Measurements from ENCODE around the gene SLC17A5. TPM values are rescaled to one million over a fixed set of nuclear protein-coding genes. Genes with fewer than 3 reads are reported as not detected.

The SLC17A5 gene
- total and polyA plus RNA-seq, 2 donors (not counting 3 experiments of a cell fraction or from before 2014, with no cell fraction given), result 15.2 to 18.7 TPM

DNA sequence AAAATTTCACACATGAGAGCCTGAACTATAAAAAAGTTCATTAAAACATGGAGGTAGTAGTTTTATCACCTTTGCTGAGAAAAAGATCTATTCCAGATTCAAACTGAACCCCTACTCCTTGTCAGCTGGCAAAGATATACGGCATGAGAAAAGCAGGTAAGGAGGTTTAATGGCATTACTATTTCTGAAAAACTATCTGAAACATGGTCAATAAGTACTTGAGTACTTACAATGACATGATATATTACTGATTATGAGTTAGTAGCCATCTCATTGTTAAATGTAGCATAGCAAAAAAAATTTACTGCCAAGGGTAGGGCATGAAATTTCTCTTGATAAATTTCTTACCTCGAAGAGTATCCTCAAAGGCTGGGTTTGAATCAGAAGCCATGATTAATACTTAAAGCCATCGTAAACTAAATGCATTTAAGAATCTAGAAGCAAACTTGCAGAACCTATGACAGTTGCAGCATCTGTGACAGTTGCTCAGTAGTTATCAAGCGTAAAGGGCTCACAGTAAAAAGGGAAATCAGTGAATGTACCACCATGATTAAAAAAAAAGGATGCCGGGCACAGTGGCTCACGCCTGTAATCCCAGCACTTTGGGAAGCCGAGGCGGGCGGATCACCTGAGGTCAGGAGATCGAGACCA, 8.7 kb downstream of the SLC17A5 start:
- Histone ChIP-seq H3K4me2 (ENCODE audit: insufficient read depth, low read length) (peak overlapping the region; percentile 81), H2AFZ (ENCODE audit: low read depth, low read length) (peak overlapping the region; percentile 90), H3K9me3 (replicated peaks; ENCODE audit: control insufficient read depth, insufficient read depth, low read length) (no peaks in the 10 kb centered on the region), H3K9ac (replicated peaks; ENCODE audit: extremely low read depth, insufficient read depth, low read length) (peak overlapping the region; percentile 17), H4K20me1 (replicated peaks; ENCODE audit: control insufficient read depth, extremely low read depth, insufficient read depth, low read length) (no peaks in the 10 kb centered on the region), H3K79me2 (ENCODE audit: control insufficient read depth, insufficient read depth, low read length) (no peaks in the 10 kb centered on the region), H3K27me3 (ENCODE audit: control insufficient read depth in 2 of 2, insufficient read depth in 2 of 2, low read length in 2 of 2) (no peaks in the 10 kb centered on the region), H3K36me3 (ENCODE audit: control insufficient read depth in 2 of 2, extremely low read depth in 1 of 2, insufficient read depth in 2 of 2, low read length in 2 of 2) (peaks cover 0 to 2% of the 10 kb centered on the region in 2 experiments), H3K4me3 (replicated peaks in 1 of 3; ENCODE audit: insufficient read depth in 1 of 3, low read depth in 1 of 3, low read length in 3 of 3) (peak overlapping the region; percentile 26 to 85 (median 65)), H3K9me1 (replicated peaks; ENCODE audit: control insufficient read depth, extremely low read depth, insufficient read depth, low read length) (no peaks in the 10 kb centered on the region), H3K27ac (ENCODE audit: insufficient read depth, low read depth, low read length) (no peak overlapping the region), H3K4me1 (ENCODE audit: control insufficient read depth, extremely low read depth, insufficient read depth, low read length) (peaks cover 8% of the 10 kb centered on the region)
- CTCF ChIA-PET, result interaction anchor here (1.0 to 1.8 kb wide), 4 partner anchors 8 to 1565 kb away, joined by 3 to 9 read pairs (median 6); no protein-coding TSS in a partner anchor
- BruUV-seq (replicated peaks), result TSS peak; percentile 34
- peak; percentile 10 for DNase-seq (ENCODE audit: low read depth, low spot score)
- POLR2A ChIA-PET, result interaction anchor here (0.7 kb wide), 1 partner anchor 131 kb away, joined by 6 read pairs; no protein-coding TSS in a partner anchor
- dilution Hi-C loops (cut with MboI; ENCODE audit: extremely low pct_ligation_motif_present, low sequenced_read_pairs) (no loop called here), intact Hi-C loops (cut with micrococcal nuclease) (no loop called here)
- TF ChIP-seq GATA2 (IDR thresholded peaks at IDR 0.05; ENCODE audit: insufficient read depth, insufficient read length, low read depth, low read length) (no peak), MYC (IDR thresholded peaks at IDR 0.05; ENCODE audit: low read depth, low read length) (no peak), CTCF (IDR thresholded peaks at IDR 0.05; ENCODE audit: extremely low read depth in 1 of 2, insufficient read depth in 1 of 2, low read depth in 1 of 2, low read length in 2 of 2) (no peak), EZH2 (IDR thresholded peaks at IDR 0.05; ENCODE audit: borderline replicate concordance, low read depth, low read length, severe bottlenecking) (no peak), POLR2A (IDR thresholded peaks at IDR 0.05; ENCODE audit: low read depth, low read length) (no peak), JUN (IDR thresholded peaks at IDR 0.05; ENCODE audit: borderline replicate concordance, insufficient read depth, insufficient read length, low read depth) (no peak), POLR2AphosphoS5 (IDR thresholded peaks at IDR 0.05; ENCODE audit: insufficient read depth, low read depth, low read length) (no peak), FOS (IDR thresholded peaks at IDR 0.05; ENCODE audit: borderline replicate concordance, insufficient read depth, low read length) (no peak)
- TF ChIP-seq, protein P1, sequence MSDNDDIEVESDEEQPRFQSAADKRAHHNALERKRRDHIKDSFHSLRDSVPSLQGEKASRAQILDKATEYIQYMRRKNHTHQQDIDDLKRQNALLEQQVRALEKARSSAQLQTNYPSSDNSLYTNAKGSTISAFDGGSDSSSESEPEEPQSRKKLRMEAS (IDR thresholded peaks at IDR 0.05; ENCODE audit: insufficient read depth, insufficient read length), result no peak
- FAIRE-seq, result no peak
